HCT116 (cell line): ENCODE data around the gene TARS1. TPM values are rescaled to one million over a fixed set of nuclear protein-coding genes. Genes with fewer than 3 reads are reported as not detected.

Experiments
- ATAC-seq: fragments of 200-7000 bp; cut with Tn5 transposase; 2 replicates; pipeline ENCODE4 v1.9.1; 2020; ENCODE audit warnings: mild to moderate bottlenecking, moderate library complexity
- BruUV-seq: library from RNA; stranded (reverse); fragments of 400-500 nt; replicated peaks from 2 replicates; lab custom pipeline; 2021; lab: Mats Ljungman, UMichigan
- CTCF ChIA-PET: fragments of 300-600 bp; sonication (Branson Sonifier 250); formaldehyde crosslinking; loops from one replicate; lab custom pipeline; 2021; ENCODE audit warnings: antibody characterized with exemption; lab: Charles Lee
- POLR2A ChIA-PET: fragments of 300-600, 350-600 bp; sonication (Branson Sonifier 250); formaldehyde crosslinking; loops from one replicate; lab custom pipeline; 2021; ENCODE audit warnings: antibody characterized with exemption; lab: Charles Lee
- RAD21 ChIA-PET, 2 experiments: fragments of 300-600 bp; sonication (Branson Sonifier 250); formaldehyde crosslinking; loops; one replicate each; lab custom pipeline; 2023; ENCODE audit warnings: low total read pairs in 2 of 2; ENCODE audit not compliant: uncharacterized antibody in 2 of 2, unreplicated experiment in 2 of 2, low non-redundant PET in 1 of 2; lab: Charles Lee
- DNase-seq: peaks from one replicate; pipeline ENCODE4 v3.0.0-alpha.2; 2010; ENCODE audit warnings: low read depth, low spot score
- H2AFZ ChIP-seq: fragments of 200-600 bp; shearing (Covaris generic), sonication (generic); 2 replicates; pipeline ENCODE4 v1.6.1; 2017; ENCODE audit warnings: low read depth, mixed run types, mixed read lengths, antibody characterized with exemption, low read length; ENCODE audit not compliant: poor library complexity, severe bottlenecking
- H3K27ac ChIP-seq: 2 replicates; pipeline ENCODE4 v1.5.1; 2012; ENCODE audit warnings: low read depth, low read length
- H3K27me3 ChIP-seq: fragments of 200-600 bp; sonication (generic); 2 replicates; pipeline ENCODE4 v1.6.1; 2016; ENCODE audit warnings: mixed run types, low read length, mixed read lengths; ENCODE audit not compliant: insufficient read depth
- H3K36me3 ChIP-seq, 2 experiments: fragments of 200-500 bp in 1 of 2; fragments of 200-600 bp in 1 of 2; sonication (Bioruptor generic) in 1 of 2; sonication (generic) in 1 of 2; 2 replicates each; pipeline versions ENCODE4 v1.5.1 to v1.6.1; 2014 to 2016; ENCODE audit warnings: low read length in 2 of 2, inconsistent platforms in 1 of 2, mixed read lengths in 1 of 2, mixed run types in 1 of 2; ENCODE audit not compliant: insufficient read depth in 2 of 2, control insufficient read depth in 1 of 2
- H3K4me1 ChIP-seq, 2 experiments: fragments of 200-600 bp in 1 of 2; sonication (generic) in 1 of 2; 2 replicates each; pipeline versions ENCODE4 v1.5.1 to v1.6.1; 2012 to 2017; ENCODE audit warnings: low read length in 2 of 2, inconsistent platforms in 1 of 2, mild to moderate bottlenecking in 1 of 2, mixed read lengths in 1 of 2, mixed run types in 1 of 2, moderate library complexity in 1 of 2; ENCODE audit not compliant: insufficient read depth in 2 of 2, control insufficient read depth in 1 of 2
- H3K4me2 ChIP-seq: fragments of 200-600 bp; sonication (generic); 2 replicates; pipeline ENCODE4 v1.6.1; 2017; ENCODE audit warnings: mixed run types, low read length, mixed read lengths
- H3K4me3 ChIP-seq, 2 experiments: fragments of 200-600 bp in 1 of 2; sonication (generic) in 1 of 2; replicated peaks in 1 of 2; 2 replicates each; pipeline ENCODE4 v1.5.1; 2011 to 2016; ENCODE audit warnings: low read length in 2 of 2, control low read depth in 1 of 2, low read depth in 1 of 2, mild to moderate bottlenecking in 1 of 2, mixed read lengths in 1 of 2, mixed run types in 1 of 2
- H3K79me2 ChIP-seq: fragments of 200-600 bp; sonication (generic); 2 replicates; pipeline ENCODE4 v1.6.1; 2017; ENCODE audit warnings: mild to moderate bottlenecking, mixed run types, low read length, moderate library complexity, mixed read lengths; ENCODE audit not compliant: insufficient read depth
- H3K9ac ChIP-seq: fragments of 200-600 bp; sonication (generic); 2 replicates; pipeline ENCODE4 v1.6.1; 2016; ENCODE audit warnings: low read length, mixed read lengths
- H3K9me2 ChIP-seq: fragments of 200-600 bp; sonication (generic), shearing (Covaris generic); 2 replicates; pipeline ENCODE4 v1.6.1; 2017; ENCODE audit warnings: mixed run types, mild to moderate bottlenecking, moderate library complexity; ENCODE audit not compliant: insufficient read depth
- H3K9me3 ChIP-seq, 2 experiments: fragments of 200-500 bp in 1 of 2; fragments of 200-600 bp in 1 of 2; sonication (Bioruptor generic) in 1 of 2; sonication (generic) in 1 of 2; 2 replicates each; pipeline ENCODE4 v1.6.1; 2014 to 2017; ENCODE audit warnings: low read length in 2 of 2, mixed read lengths in 2 of 2, inconsistent platforms in 1 of 2, low read depth in 1 of 2, mild to moderate bottlenecking in 1 of 2, mixed run types in 1 of 2, moderate library complexity in 1 of 2; ENCODE audit not compliant: control insufficient read depth in 1 of 2, insufficient read depth in 1 of 2
- H4K20me1 ChIP-seq: fragments of 200-600 bp; sonication (generic), shearing (Covaris generic); 2 replicates; pipeline ENCODE4 v1.6.1; 2017; ENCODE audit warnings: mixed run types, mild to moderate bottlenecking, moderate library complexity; ENCODE audit not compliant: insufficient read depth
- CBX3 ChIP-seq: IDR thresholded peaks from 2 replicates; pipeline ENCODE4 v1.6.1; 2012; ENCODE audit warnings: low read depth
- CEBPB ChIP-seq: IDR thresholded peaks from 2 replicates; pipeline ENCODE4 v1.6.1; 2012; ENCODE audit warnings: low read depth
- CTCF ChIP-seq, 3 experiments: fragments of 200-600 bp in 1 of 3; sonication (generic) in 1 of 3; IDR thresholded peaks in 2 of 3; conservative IDR thresholded peaks in 1 of 3; 2 replicates each; pipeline ENCODE4 v1.5.1; 2012 to 2017; ENCODE audit warnings: low read depth in 2 of 3, low read length in 2 of 3, antibody characterized with exemption in 1 of 3, borderline replicate concordance in 1 of 3, control low read depth in 1 of 3, mild to moderate bottlenecking in 1 of 3, mixed read lengths in 1 of 3, mixed run types in 1 of 3, moderate library complexity in 1 of 3; ENCODE audit not compliant: insufficient read depth in 1 of 3
- EGR1 ChIP-seq: IDR thresholded peaks from 2 replicates; pipeline ENCODE4 v1.6.1; 2012; ENCODE audit warnings: low read depth
- FOSL1 ChIP-seq: IDR thresholded peaks from 2 replicates; pipeline ENCODE4 v1.6.1; 2012; ENCODE audit warnings: low read depth
- JUND ChIP-seq: IDR thresholded peaks from 2 replicates; pipeline ENCODE4 v1.6.1; 2012
- POLR2AphosphoS5 ChIP-seq: IDR thresholded peaks from 2 replicates; pipeline ENCODE4 v1.6.1; 2011; ENCODE audit warnings: mild to moderate bottlenecking, low read depth, low read length, moderate library complexity
- RAD21 ChIP-seq: IDR thresholded peaks from 2 replicates; pipeline ENCODE4 v1.6.1; 2012; ENCODE audit warnings: low read depth, mild to moderate bottlenecking
- SP1 ChIP-seq: IDR thresholded peaks from 2 replicates; pipeline ENCODE4 v1.6.1; 2012; ENCODE audit warnings: low read depth
- TCF7L2 ChIP-seq: IDR thresholded peaks from 2 replicates; pipeline ENCODE4 v1.7.0; 2011; ENCODE audit warnings: borderline replicate concordance, inconsistent platforms; ENCODE audit not compliant: insufficient read depth, insufficient read length; ENCODE audit errors: extremely low read depth
- YY1 ChIP-seq: IDR thresholded peaks from 2 replicates; pipeline ENCODE4 v1.6.1; 2011; ENCODE audit warnings: low read length, low read depth, moderate library complexity, mild to moderate bottlenecking; ENCODE audit not compliant: insufficient replicate concordance; ENCODE audit errors: extremely low read depth
- ZNF274 ChIP-seq: fragments of 200-500 bp; sonication (Bioruptor generic); IDR thresholded peaks from 2 replicates; pipeline ENCODE4 v1.6.1; 2014; ENCODE audit warnings: mild to moderate bottlenecking, low read depth, low read length, inconsistent platforms
- intact Hi-C: fragments of 100-400 bp; cut with micrococcal nuclease; formaldehyde crosslinking; loops from 2 replicates; pipeline ENCODE4 v1.10.0; 2022
- total RNA-seq: library from RNA; stranded (reverse); gene quantifications from one replicate; pipeline ENCODE4 v1.2.1, GENCODE V29; 2021; ENCODE audit not compliant: unreplicated experiment

TARS1 gene
- total RNA-seq, 1 experiment from 2014 or later = 291 TPM

GRCh38 chr5:33468775-33469435, 28.1 kb downstream of the TARS1 start:
- Histone ChIP-seq H4K20me1 (no peaks in the 10 kb centered on the region), H3K79me2 (no peaks in the 10 kb centered on the region), H3K9ac (no peak overlapping the region), H3K27ac (no peak overlapping the region), H3K4me1 (no peaks in the 10 kb centered on the region), H2AFZ (no peak overlapping the region), H3K36me3 (peaks cover 37 to 51% of the 10 kb centered on the region in 2 experiments), H3K4me3 (no peak overlapping the region), H3K4me2 (no peak overlapping the region), H3K9me3 (no peaks in the 10 kb centered on the region), H3K27me3 (no peaks in the 10 kb centered on the region), H3K9me2 (no peaks in the 10 kb centered on the region)
- ChIA-PET RAD21 (no interaction called here), CTCF (interaction anchor here (1.3 kb wide), 1 partner anchor 8 kb away, joined by 3 read pairs; no protein-coding TSS in a partner anchor), POLR2A (interaction anchor here (0.6 kb wide), 1 partner anchor 25 kb away, joined by 5 read pairs; no protein-coding TSS in a partner anchor)
- intact Hi-C loops = no loop called here
- TF ChIP-seq TCF7L2 (no peak), CBX3 (no peak), YY1 (no peak), CEBPB (no peak), SP1 (no peak), ZNF274 (no peak), FOSL1 (no peak), RAD21 (no peak), EGR1 (no peak)
- DNase-seq (no peak), ATAC-seq (no peak)
- no TSS peak for BruUV-seq

GRCh38 chr5:33470544-33470943, 29.8 kb downstream of the TARS1 start:
- CTCF ChIA-PET = no interaction called here

More at GRCh38 chr5:33470544-33470943, 29.8 kb downstream of the TARS1 start:
- H3K9me2 ChIP-seq = no peaks in the 10 kb centered on the region
- intact Hi-C loops = loop anchor here (1.0 kb wide), 1 partner anchor 464 kb away; no protein-coding TSS in a partner anchor
- DNase-seq (peak; percentile 6), ATAC-seq (peak; percentile 89)
- no peak overlapping the region for H2AFZ ChIP-seq
- H3K4me3 ChIP-seq = no peak overlapping the region
- H3K79me2 ChIP-seq = no peaks in the 10 kb centered on the region
- no peak overlapping the region for H3K9ac ChIP-seq
- ChIA-PET RAD21 (no interaction called here), POLR2A (no interaction called here)
- H3K27ac ChIP-seq = no peak overlapping the region
- H3K27me3 ChIP-seq = no peaks in the 10 kb centered on the region
- BruUV-seq = no TSS peak
- TF ChIP-seq TCF7L2 (no peak), JUND (no peak), CTCF (IDR thresholded peaks at IDR 0.05 in 2 of 3, conservative IDR thresholded peaks at IDR 0.05 in 1 of 3; ENCODE audit: borderline replicate concordance in 1 of 3, insufficient read depth in 1 of 3, low read depth in 2 of 3, low read length in 2 of 3) (peak in 1 of 3 experiments; percentile 42; a peak in 3 of 6 replicates), POLR2AphosphoS5 (no peak), RAD21 (peak; percentile 45; the same call in 1 of the 2 replicates)
- no peak overlapping the region for H3K4me2 ChIP-seq
- H3K36me3 ChIP-seq = peaks cover 39 to 40% of the 10 kb centered on the region in 2 experiments
- no peaks in the 10 kb centered on the region for H4K20me1 ChIP-seq
- no peaks in the 10 kb centered on the region for H3K9me3 ChIP-seq
- H3K4me1 ChIP-seq = no peaks in the 10 kb centered on the region
